ENCODE measurements around the gene FRMD6.

FRMD6 gene

GRCh38 chr14:51719955-51720354 lies 68.2 kb downstream of the FRMD6 start:
- H3K36me3 ChIP-seq (ENCODE audit: control insufficient read depth, insufficient read depth, low read length): peaks cover 8% of the 10 kb centered on the region; the same call in 1 of the 2 replicates

DNA sequence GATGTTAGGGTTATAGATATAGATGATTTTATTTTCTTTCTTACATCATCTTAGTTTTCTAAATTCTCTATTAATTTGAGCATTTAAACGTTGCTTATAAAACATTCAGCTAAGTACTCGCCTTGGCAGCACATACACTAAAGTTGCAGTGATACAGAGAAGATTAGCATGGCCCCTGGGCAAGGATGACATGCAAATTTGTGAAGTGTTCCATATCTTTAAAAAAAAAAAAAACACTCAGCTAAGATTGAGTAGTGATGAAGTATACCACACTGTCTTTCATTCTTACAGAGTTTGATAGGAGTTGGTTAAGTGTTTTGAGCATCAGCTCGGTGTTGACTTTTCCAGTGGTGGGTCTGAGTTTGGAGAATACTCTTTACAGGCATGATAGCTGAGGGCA lies 72.3 kb downstream of the FRMD6 start:
- no peak overlapping the region for H3K27ac ChIP-seq (ENCODE audit: low read length)
- no peaks in the 10 kb centered on the region for H3K27me3 ChIP-seq (ENCODE audit: control insufficient read depth, insufficient read depth, low read length)
- no peaks in the 10 kb centered on the region for H3K9me3 ChIP-seq (ENCODE audit: control insufficient read depth, insufficient read depth, low read length)
- DNase-seq (ENCODE audit: low read depth, low spot score): no peak
- no peak overlapping the region for H3K4me3 ChIP-seq (ENCODE audit: low read length)
- H3K4me1 ChIP-seq (ENCODE audit: control insufficient read depth, insufficient read depth, low read length): no peaks in the 10 kb centered on the region
- H3K36me3 ChIP-seq (ENCODE audit: control insufficient read depth, insufficient read depth, low read length): peaks cover 8% of the 10 kb centered on the region; the same call in 1 of the 2 replicates
- WGBS (ENCODE audit: insufficient coverage, insufficient read length): no CpG with 5 or more reads among the region's 3 CpGs

More at GRCh38 chr14:51719955-51720354, 68.2 kb downstream of the FRMD6 start:
- Histone ChIP-seq H3K27ac (ENCODE audit: low read length) (no peak overlapping the region), H3K4me3 (ENCODE audit: low read length) (no peak overlapping the region), H3K9me3 (ENCODE audit: control insufficient read depth, insufficient read depth, low read length) (no peaks in the 10 kb centered on the region), H3K27me3 (ENCODE audit: control insufficient read depth, insufficient read depth, low read length) (no peaks in the 10 kb centered on the region), H3K4me1 (ENCODE audit: control insufficient read depth, insufficient read depth, low read length) (no peaks in the 10 kb centered on the region; the same call in none of the 2 replicates)
- no peak for DNase-seq (ENCODE audit: low read depth, low spot score)
- no CpG with 5 or more reads among the region's 17 CpGs for WGBS (ENCODE audit: insufficient coverage, insufficient read length)

GRCh38 chr14:51724650-51725049 lies 72.9 kb downstream of the FRMD6 start:
- DNase-seq (ENCODE audit: low read depth, low spot score): no peak
- Histone ChIP-seq H3K4me3 (ENCODE audit: low read length) (no peak overlapping the region), H3K27ac (ENCODE audit: low read length) (no peak overlapping the region), H3K4me1 (ENCODE audit: control insufficient read depth, insufficient read depth, low read length) (no peaks in the 10 kb centered on the region), H3K9me3 (ENCODE audit: control insufficient read depth, insufficient read depth, low read length) (no peaks in the 10 kb centered on the region), H3K36me3 (ENCODE audit: control insufficient read depth, insufficient read depth, low read length) (peaks cover 8% of the 10 kb centered on the region; the same call in 1 of the 2 replicates), H3K27me3 (ENCODE audit: control insufficient read depth, insufficient read depth, low read length) (no peaks in the 10 kb centered on the region)
- WGBS (ENCODE audit: insufficient coverage, insufficient read length): no CpG with 5 or more reads among the region's 3 CpGs

DNA sequence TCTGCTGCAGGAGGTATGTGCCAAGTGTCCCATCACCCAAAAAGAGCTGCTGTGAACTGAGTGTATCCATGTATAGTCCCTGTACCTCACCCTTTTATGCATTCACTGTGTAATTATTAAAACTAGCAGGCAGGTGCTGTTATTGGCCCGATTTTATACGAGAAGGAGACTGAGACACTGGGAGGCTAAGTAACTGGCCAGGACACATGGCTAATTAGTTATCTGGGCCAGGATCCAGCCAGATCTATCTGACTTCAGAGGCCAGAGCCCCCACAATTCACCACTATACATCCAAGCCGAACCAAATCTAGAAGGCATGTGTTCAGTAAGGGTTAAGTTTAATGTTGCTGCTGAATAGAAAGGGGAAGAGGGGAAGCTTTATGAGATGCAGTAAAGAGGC lies 73.4 kb downstream of the FRMD6 start:
- no CpG with 5 or more reads among the region's 3 CpGs for WGBS (ENCODE audit: insufficient coverage, insufficient read length)
- Histone ChIP-seq H3K36me3 (ENCODE audit: control insufficient read depth, insufficient read depth, low read length) (peaks cover 7% of the 10 kb centered on the region; the same call in 1 of the 2 replicates), H3K4me1 (ENCODE audit: control insufficient read depth, insufficient read depth, low read length) (no peaks in the 10 kb centered on the region), H3K9me3 (ENCODE audit: control insufficient read depth, insufficient read depth, low read length) (no peaks in the 10 kb centered on the region), H3K27ac (ENCODE audit: low read length) (no peak overlapping the region), H3K4me3 (ENCODE audit: low read length) (no peak overlapping the region), H3K27me3 (ENCODE audit: control insufficient read depth, insufficient read depth, low read length) (no peaks in the 10 kb centered on the region)
- DNase-seq (ENCODE audit: low read depth, low spot score): no peak

DNA sequence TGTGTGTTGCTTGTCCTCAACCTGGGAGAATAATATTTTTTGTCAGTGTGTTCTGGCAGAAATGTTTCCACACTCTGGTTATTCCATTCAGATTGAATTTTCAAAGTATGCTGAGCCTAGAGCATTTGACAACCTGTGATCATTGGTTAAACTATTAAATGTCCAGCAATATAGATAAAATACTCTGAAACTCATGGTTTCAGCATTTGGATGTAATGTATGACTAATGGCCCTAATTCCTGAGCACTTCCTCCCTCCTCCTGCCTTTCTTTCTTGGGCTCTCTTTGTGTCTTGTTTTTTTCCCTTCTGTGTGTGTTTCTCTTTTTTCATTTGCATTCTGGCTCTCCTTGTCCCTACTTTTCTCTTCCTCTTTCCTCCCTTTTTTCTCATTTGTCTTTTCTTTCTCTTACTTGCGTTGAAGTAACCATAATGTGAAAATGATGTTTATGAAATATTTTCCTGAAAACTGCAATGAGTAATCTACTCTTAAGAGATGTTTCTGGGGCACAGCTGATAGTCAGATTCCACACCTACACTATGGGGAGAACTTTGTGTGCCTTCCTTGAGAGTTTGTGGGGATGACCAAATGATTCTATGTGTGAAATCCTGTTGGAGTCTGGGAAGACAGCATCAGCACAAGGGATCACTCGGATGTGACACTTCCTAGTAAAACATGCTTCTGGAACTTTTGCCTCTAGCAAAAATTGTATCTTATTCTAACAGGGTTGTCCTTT lies 74.6 kb downstream of the FRMD6 start:
- no peaks in the 10 kb centered on the region for H3K9me3 ChIP-seq (ENCODE audit: control insufficient read depth, insufficient read depth, low read length)
- no peak for DNase-seq (ENCODE audit: low read depth, low spot score)
- no peaks in the 10 kb centered on the region for H3K4me1 ChIP-seq (ENCODE audit: control insufficient read depth, insufficient read depth, low read length)
- H3K27ac ChIP-seq (ENCODE audit: low read length): no peak overlapping the region
- H3K27me3 ChIP-seq (ENCODE audit: control insufficient read depth, insufficient read depth, low read length): no peaks in the 10 kb centered on the region
- no CpG with 5 or more reads among the region's 2 CpGs for WGBS (ENCODE audit: insufficient coverage, insufficient read length)
- H3K36me3 ChIP-seq (ENCODE audit: control insufficient read depth, insufficient read depth, low read length): 0 out of 2 replicates have a peak, but pooled peaks cover 3% of the 10 kb centered on the region
- no peak overlapping the region for H3K4me3 ChIP-seq (ENCODE audit: low read length)

DNA sequence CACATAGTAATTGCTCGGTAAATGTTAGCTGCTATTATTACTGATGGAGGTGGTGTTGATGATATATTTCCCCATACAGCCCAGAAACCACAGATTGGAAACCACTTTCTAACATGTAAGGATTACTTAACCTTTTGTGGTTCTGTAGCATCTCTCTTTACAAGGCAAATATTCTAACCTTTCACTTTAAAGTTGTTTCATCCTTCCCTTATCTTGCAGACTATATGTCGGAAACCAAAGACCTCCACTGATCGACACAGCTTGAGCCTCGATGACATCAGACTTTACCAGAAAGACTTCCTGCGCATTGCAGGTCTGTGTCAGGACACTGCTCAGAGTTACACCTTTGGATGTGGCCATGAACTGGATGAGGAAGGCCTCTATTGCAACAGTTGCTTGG lies 75.8 kb downstream of the FRMD6 start:
- Histone ChIP-seq H3K27me3 (ENCODE audit: control insufficient read depth, insufficient read depth, low read length) (no peaks in the 10 kb centered on the region), H3K4me1 (ENCODE audit: control insufficient read depth, insufficient read depth, low read length) (no peaks in the 10 kb centered on the region), H3K36me3 (ENCODE audit: control insufficient read depth, insufficient read depth, low read length) (no peaks in the 10 kb centered on the region), H3K4me3 (ENCODE audit: low read length) (no peak overlapping the region), H3K27ac (ENCODE audit: low read length) (no peak overlapping the region), H3K9me3 (ENCODE audit: control insufficient read depth, insufficient read depth, low read length) (no peaks in the 10 kb centered on the region)
- no CpG with 5 or more reads among the region's 5 CpGs for WGBS (ENCODE audit: insufficient coverage, insufficient read length)
- no peak for DNase-seq (ENCODE audit: low read depth, low spot score)

DNA sequence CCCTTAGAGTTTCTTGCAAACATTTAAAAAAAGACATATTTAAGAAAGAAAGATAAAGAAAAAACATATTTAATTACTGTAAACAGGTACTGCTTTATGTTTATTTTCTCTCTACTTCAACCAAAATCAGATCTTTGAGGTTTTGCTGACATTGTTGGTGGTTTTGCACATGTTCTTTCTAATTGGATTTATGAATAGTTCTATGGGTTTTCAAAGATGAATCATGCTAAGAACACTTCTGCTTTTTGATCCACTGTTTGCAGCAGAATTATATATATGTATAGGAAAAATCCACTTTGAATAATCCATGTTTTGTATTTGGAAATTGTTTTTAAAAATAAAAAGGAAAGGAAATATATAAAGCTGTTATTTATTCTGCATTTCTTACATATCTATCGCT lies 78.4 kb downstream of the FRMD6 start:
- no peak for DNase-seq (ENCODE audit: low read depth, low spot score)
- no peaks in the 10 kb centered on the region for H3K4me1 ChIP-seq (ENCODE audit: control insufficient read depth, insufficient read depth, low read length)
- H3K9me3 ChIP-seq (ENCODE audit: control insufficient read depth, insufficient read depth, low read length): no peaks in the 10 kb centered on the region
- no peak overlapping the region for H3K27ac ChIP-seq (ENCODE audit: low read length)
- no peaks in the 10 kb centered on the region for H3K27me3 ChIP-seq (ENCODE audit: control insufficient read depth, insufficient read depth, low read length)
- H3K4me3 ChIP-seq (ENCODE audit: low read length): no peak overlapping the region
- no peaks in the 10 kb centered on the region for H3K36me3 ChIP-seq (ENCODE audit: control insufficient read depth, insufficient read depth, low read length)
- WGBS (ENCODE audit: insufficient coverage, insufficient read length): no CpG with 5 or more reads among the region's 1 CpG

DNA sequence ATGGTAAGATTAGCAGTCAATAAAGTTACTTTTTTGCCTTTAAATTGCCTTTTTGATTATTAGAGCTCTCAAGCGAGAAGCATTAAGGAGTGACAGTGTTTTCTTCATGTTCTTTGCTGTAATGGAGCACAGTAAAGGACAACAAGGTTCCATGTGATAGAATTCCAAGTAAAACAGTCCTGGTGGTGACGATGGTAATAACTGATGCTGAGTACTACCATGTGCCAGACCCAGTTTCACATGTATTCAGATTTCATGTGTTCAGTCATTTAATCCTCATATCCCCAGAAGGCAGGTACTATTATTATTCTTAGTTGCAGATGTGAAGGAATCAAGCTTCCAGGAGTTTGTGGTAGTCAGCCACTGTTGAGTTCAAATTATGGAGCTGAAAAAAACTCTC lies 79.0 kb downstream of the FRMD6 start:
- H3K4me1 ChIP-seq (ENCODE audit: control insufficient read depth, insufficient read depth, low read length): no peaks in the 10 kb centered on the region
- no CpG with 5 or more reads among the region's 2 CpGs for WGBS (ENCODE audit: insufficient coverage, insufficient read length)
- H3K27ac ChIP-seq (ENCODE audit: low read length): no peak overlapping the region
- H3K27me3 ChIP-seq (ENCODE audit: control insufficient read depth, insufficient read depth, low read length): no peaks in the 10 kb centered on the region
- DNase-seq (ENCODE audit: low read depth, low spot score): no peak
- no peaks in the 10 kb centered on the region for H3K36me3 ChIP-seq (ENCODE audit: control insufficient read depth, insufficient read depth, low read length)
- H3K4me3 ChIP-seq (ENCODE audit: low read length): no peak overlapping the region
- H3K9me3 ChIP-seq (ENCODE audit: control insufficient read depth, insufficient read depth, low read length): no peaks in the 10 kb centered on the region

DNA sequence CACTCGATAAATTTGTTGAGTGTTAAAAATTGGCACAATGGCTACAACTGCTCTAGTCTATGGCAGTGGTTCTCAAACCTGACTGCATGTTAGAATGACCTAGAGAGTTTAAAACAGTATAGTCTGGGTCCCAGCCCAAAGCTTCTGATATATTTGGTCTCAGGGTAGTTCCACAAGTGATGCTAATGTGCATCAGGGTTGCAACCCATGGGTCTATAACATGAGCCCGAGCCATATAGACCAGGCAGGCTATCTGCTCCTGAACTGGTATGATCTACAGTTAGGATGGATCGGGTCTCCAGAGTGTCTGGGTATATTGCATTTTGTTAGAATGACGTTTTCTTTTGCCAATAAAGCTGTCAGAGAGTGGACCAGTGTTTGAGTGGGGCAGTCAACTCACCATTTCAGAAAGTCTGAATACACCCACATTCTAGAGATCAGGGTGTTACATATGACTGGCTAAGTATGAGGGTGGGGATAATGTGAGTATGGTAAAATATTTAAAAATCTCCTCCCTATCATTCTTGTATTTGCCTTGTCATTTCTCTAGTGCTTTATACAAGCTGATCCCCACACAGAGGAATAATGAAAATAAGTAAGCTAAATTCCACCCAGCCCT lies 80.9 kb downstream of the FRMD6 start:
- Histone ChIP-seq H3K9me3 (ENCODE audit: control insufficient read depth, insufficient read depth, low read length) (no peaks in the 10 kb centered on the region), H3K27ac (ENCODE audit: low read length) (no peak overlapping the region), H3K27me3 (ENCODE audit: control insufficient read depth, insufficient read depth, low read length) (no peaks in the 10 kb centered on the region), H3K36me3 (ENCODE audit: control insufficient read depth, insufficient read depth, low read length) (no peaks in the 10 kb centered on the region), H3K4me1 (ENCODE audit: control insufficient read depth, insufficient read depth, low read length) (no peaks in the 10 kb centered on the region), H3K4me3 (ENCODE audit: low read length) (no peak overlapping the region)
- no peak for DNase-seq (ENCODE audit: low read depth, low spot score)
- no CpG with 5 or more reads among the region's 4 CpGs for WGBS (ENCODE audit: insufficient coverage, insufficient read length)

DNA sequence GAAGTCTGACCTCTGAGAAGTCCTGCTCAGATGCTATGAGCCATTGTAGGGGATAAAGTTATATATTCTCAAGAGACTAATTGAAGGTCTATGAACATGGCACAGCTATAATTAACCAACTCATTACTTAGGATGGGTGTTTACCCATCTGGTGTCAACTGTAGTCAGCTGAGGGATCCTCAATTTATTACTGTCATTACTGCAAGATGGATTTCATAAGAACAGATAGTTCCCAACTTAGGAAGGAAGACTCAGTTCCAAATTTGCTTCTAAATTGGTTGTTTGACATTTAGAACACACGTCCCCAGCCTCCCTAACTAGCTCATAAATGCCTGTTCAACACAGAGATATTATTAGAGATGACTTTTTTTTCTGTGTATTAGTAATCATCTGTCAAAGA lies 81.4 kb downstream of the FRMD6 start:
- Histone ChIP-seq H3K36me3 (ENCODE audit: control insufficient read depth, insufficient read depth, low read length) (no peaks in the 10 kb centered on the region), H3K27me3 (ENCODE audit: control insufficient read depth, insufficient read depth, low read length) (no peaks in the 10 kb centered on the region), H3K9me3 (ENCODE audit: control insufficient read depth, insufficient read depth, low read length) (no peaks in the 10 kb centered on the region), H3K27ac (ENCODE audit: low read length) (no peak overlapping the region), H3K4me1 (ENCODE audit: control insufficient read depth, insufficient read depth, low read length) (no peaks in the 10 kb centered on the region), H3K4me3 (ENCODE audit: low read length) (no peak overlapping the region)
- WGBS (ENCODE audit: insufficient coverage, insufficient read length): no CpG with 5 or more reads among the region's 1 CpG
- no peak for DNase-seq (ENCODE audit: low read depth, low spot score)

GRCh38 chr14:51735851-51736250 lies 84.1 kb downstream of the FRMD6 start:
- Histone ChIP-seq H3K27me3 (ENCODE audit: control insufficient read depth, insufficient read depth, low read length) (no peaks in the 10 kb centered on the region), H3K27ac (ENCODE audit: low read length) (no peak overlapping the region), H3K4me1 (ENCODE audit: control insufficient read depth, insufficient read depth, low read length) (no peaks in the 10 kb centered on the region), H3K4me3 (ENCODE audit: low read length) (no peak overlapping the region), H3K9me3 (ENCODE audit: control insufficient read depth, insufficient read depth, low read length) (no peaks in the 10 kb centered on the region), H3K36me3 (ENCODE audit: control insufficient read depth, insufficient read depth, low read length) (no peaks in the 10 kb centered on the region)
- no CpG with 5 or more reads among the region's 4 CpGs for WGBS (ENCODE audit: insufficient coverage, insufficient read length)
- DNase-seq (ENCODE audit: low read depth, low spot score): no peak
